Esophagus muscularis mucosa (tissue), 4 donors: ENCODE data around the gene RBBP6. TPM values are rescaled to one million over a fixed set of nuclear protein-coding genes. Genes with fewer than 3 reads are reported as not detected.

Experiments
- DNase-seq: peaks from one replicate; pipeline ENCODE4 v3.0.0-alpha.2; 2017; ENCODE audit errors: extremely low spot score
- H3K27ac ChIP-seq, 4 donors: fragments of 200-600 bp; sonication (generic); replicated peaks in 1 of 4; 1 replicate in 3 of 4; 2 replicates in 1 of 4; pipeline ENCODE4 v1.5.1; 2016 to 2019; ENCODE audit warnings: mild to moderate bottlenecking in 1 of 4
- H3K27me3 ChIP-seq, 4 donors: fragments of 200-600 bp; sonication (generic); one replicate each; pipeline versions ENCODE4 v1.5.1 to v1.6.0; 2016 to 2019
- H3K36me3 ChIP-seq, 4 donors: fragments of 200-600 bp; sonication (generic); one replicate each; pipeline ENCODE4 v1.5.1; 2016 to 2019
- H3K4me1 ChIP-seq, 4 donors: fragments of 200-600 bp; sonication (generic); one replicate each; pipeline ENCODE4 v1.5.1; 2016 to 2019
- H3K4me3 ChIP-seq, 4 donors: fragments of 200-600 bp; sonication (generic); 1 replicate in 2 of 4; 2 replicates in 2 of 4; pipeline ENCODE4 v1.5.1; 2016 to 2019; ENCODE audit warnings: mild to moderate bottlenecking in 4 of 4, moderate library complexity in 1 of 4
- H3K9me3 ChIP-seq, 4 donors: fragments of 200-600 bp; sonication (generic); 1 replicate in 3 of 4; 2 replicates in 1 of 4; pipeline ENCODE4 v1.5.1; 2016 to 2019
- CTCF ChIP-seq, 3 experiments: fragments of 200-600 bp in 2 of 3; fragments of 450-650 bp in 1 of 3; sonication (generic) in 2 of 3; IDR thresholded peaks; one replicate each; pipeline ENCODE4 v1.5.1; 2017 to 2019; ENCODE audit warnings: antibody characterized with exemption in 3 of 3, mild to moderate bottlenecking in 2 of 3, moderate library complexity in 1 of 3
- EP300 ChIP-seq: sonication (generic); formaldehyde crosslinking; IDR thresholded peaks from one replicate; pipeline ENCODE4 v1.6.1; 2017; ENCODE audit warnings: antibody characterized with exemption
- POLR2A ChIP-seq: fragments of 450-650 bp; IDR thresholded peaks from one replicate; pipeline ENCODE4 v1.6.1; 2017; ENCODE audit warnings: antibody characterized with exemption, moderate library complexity, mild to moderate bottlenecking, low read depth
- POLR2AphosphoS5 ChIP-seq, 2 donors: sonication (generic); formaldehyde crosslinking; IDR thresholded peaks; one replicate each; pipeline ENCODE4 v1.6.1; 2017; ENCODE audit warnings: antibody characterized with exemption in 2 of 2
- WGBS: methylation state at CpG from one replicate; pipeline ENCODE4 v1.1.5; 2018; 5-methylcytosine and 5-hydroxymethylcytosine counted together
- intact Hi-C: fragments of 100-400 bp; cut with DNase I; formaldehyde crosslinking; loops from one replicate; pipeline ENCODE4 v1.15.1; 2023
- total RNA-seq, 4 donors: library from RNA; depleted of rRNA; stranded (reverse); fragments of >200 nt; gene quantifications; one replicate each; pipeline versions ENCODE4 v1.1.0 to v1.2.1, GENCODE V29; 2016

The RBBP6 gene
- total RNA-seq, 4 donors from 2014 or later, result 45.7 to 89.0 (median 53.1) TPM

GRCh38 chr16:24583494-24583893, 44.1 kb downstream of the RBBP6 start:
- intact Hi-C loops, result loop anchor here (10.0 kb wide), 1 partner anchor 101 kb away; no protein-coding TSS in a partner anchor
- Histone ChIP-seq H3K4me3 (no peak overlapping the region), H3K36me3 (no peaks in the 10 kb centered on the region), H3K27me3 (no peaks in the 10 kb centered on the region), H3K27ac (no peak overlapping the region), H3K4me1 (peaks cover 0 to 3% (median 1%) of the 10 kb centered on the region in 4 donors), H3K9me3 (no peaks in the 10 kb centered on the region)
- no peak for DNase-seq
- TF ChIP-seq POLR2A, result no peak
- TF ChIP-seq CTCF (IDR thresholded peaks at IDR 0.05), result no peak
- TF ChIP-seq POLR2AphosphoS5 (IDR thresholded peaks at IDR 0.05), result no peak
- TF ChIP-seq EP300, result no peak
- 81% methylated on average over 5 of the region's 5 CpGs for WGBS

- no peaks in the 10 kb centered on the region for H3K4me1 ChIP-seq
- intact Hi-C loops, result loop anchor here (10.0 kb wide), 1 partner anchor 95 kb away; no protein-coding TSS in a partner anchor
Observed at GRCh38 chr16:24589997-24590396, 50.6 kb downstream of the RBBP6 start.

GRCh38 chr16:24598777-24599437, 59.5 kb downstream of the RBBP6 start:
- no peak overlapping the region for H3K27ac ChIP-seq
- TF ChIP-seq POLR2A, result no peak
- no peak for TF ChIP-seq CTCF (IDR thresholded peaks at IDR 0.05)
- TF ChIP-seq EP300, result no peak
- no peak for TF ChIP-seq POLR2AphosphoS5 (IDR thresholded peaks at IDR 0.05)
- no peaks in the 10 kb centered on the region for H3K36me3 ChIP-seq
- no peaks in the 10 kb centered on the region for H3K27me3 ChIP-seq
- DNase-seq, result no peak
- H3K4me1 ChIP-seq, result no peaks in the 10 kb centered on the region
- intact Hi-C loops, result no loop called here
- H3K4me3 ChIP-seq, result no peak overlapping the region
- H3K9me3 ChIP-seq, result peaks cover 0 to 4% (median 0%) of the 10 kb centered on the region in 4 donors
- 91% methylated on average over 8 of the region's 8 CpGs for WGBS

More at GRCh38 chr16:24589997-24590396, 50.6 kb downstream of the RBBP6 start:
- 79% methylated on average over 1 of the region's 1 CpG for WGBS
- DNase-seq, result no peak
- Histone ChIP-seq H3K27ac (no peak overlapping the region), H3K27me3 (no peaks in the 10 kb centered on the region), H3K36me3 (no peaks in the 10 kb centered on the region), H3K4me3 (no peak overlapping the region), H3K9me3 (no peaks in the 10 kb centered on the region)
- no peak for TF ChIP-seq CTCF (IDR thresholded peaks at IDR 0.05)
- TF ChIP-seq EP300, result no peak
- TF ChIP-seq POLR2A, result no peak
- no peak for TF ChIP-seq POLR2AphosphoS5 (IDR thresholded peaks at IDR 0.05)

- 38% methylated on average over 4 of the region's 4 CpGs for WGBS
- Histone ChIP-seq H3K36me3 (no peaks in the 10 kb centered on the region), H3K9me3 (no peaks in the 10 kb centered on the region), H3K4me1 (peaks cover 10 to 17% (median 16%) of the 10 kb centered on the region in 4 donors), H3K27ac (no peak overlapping the region), H3K4me3 (peak overlapping the region; percentile 41 to 47 (median 45)), H3K27me3 (no peaks in the 10 kb centered on the region)
- no peak for DNase-seq
- TF ChIP-seq EP300 (no peak), POLR2AphosphoS5 (IDR thresholded peaks at IDR 0.05) (no peak), POLR2A (no peak), CTCF (IDR thresholded peaks at IDR 0.05) (no peak)
- intact Hi-C loops, result no loop called here
Observed at GRCh38 chr16:24609417-24609739, 70.0 kb downstream of the RBBP6 start.
